ENCODE measurements around the gene INSYN2B.

- no peak for TF ChIP-seq POLR2A (IDR thresholded peaks at IDR 0.05; ENCODE audit: extremely low read depth, insufficient read length)
- no peak for TF ChIP-seq CTCF (IDR thresholded peaks at IDR 0.05; ENCODE audit: low read depth, low read length)
These were observed 30.3 kb upstream of the INSYN2B start for GRCh38 chr5:170010595-170010994.
